Measurements from ENCODE around the gene FMN1. TPM values are rescaled to one million over a fixed set of nuclear protein-coding genes. Genes with fewer than 3 reads are reported as not detected.

FMN1 gene
- polyA plus RNA-seq, 3 donors = 0.28 to 3.7 (median 0.34) TPM

GRCh38 chr15:32716915-32717425, 477.5 kb downstream of the FMN1 start:
- WGBS (ENCODE audit: insufficient coverage) = 5% methylated on average over 6 of the region's 21 CpGs
- peaks cover 22 to 30% of the 10 kb centered on the region in 2 donors for H3K4me1 ChIP-seq (ENCODE audit: control insufficient read depth in 1 of 2, insufficient read depth in 2 of 2, low read length in 2 of 2)
- peak overlapping the region; percentile 0 for H2AFZ ChIP-seq (ENCODE audit: insufficient read depth, low read depth, low read length, poor library complexity, severe bottlenecking)
- no peak overlapping the region for H3K27ac ChIP-seq (ENCODE audit: low read depth in 1 of 2, low read length in 2 of 2)
- H3K36me3 ChIP-seq (replicated peaks in 1 of 2; ENCODE audit: control insufficient read depth in 1 of 2, insufficient read depth in 2 of 2, low read length in 2 of 2) = no peaks in the 10 kb centered on the region
- peaks cover 86 to 90% of the 10 kb centered on the region in 2 donors for H3K27me3 ChIP-seq (ENCODE audit: control insufficient read depth in 2 of 2, insufficient read depth in 2 of 2, low read length in 2 of 2)
- Mint-ChIP-seq H3K9me3 (peaks cover 0 to 12% (median 6%) of the 10 kb centered on the region in 7 donors), H3K27me3 (ENCODE audit: low read depth in 3 of 3) (peaks cover 79 to 92% (median 84%) of the 10 kb centered on the region in 3 donors), H3K4me1 (peaks cover 25% of the 10 kb centered on the region), H3K27ac (peak overlapping the region in 1 of 7 donors; percentile 30), H3K36me3 (peaks cover 0 to 4% of the 10 kb centered on the region in 2 donors), H3K4me3 (peak overlapping the region; percentile 52 to 85)
- H3K79me2 ChIP-seq (ENCODE audit: insufficient read depth, low read length) = no peaks in the 10 kb centered on the region
- H3K4me3 ChIP-seq (replicated peaks in 1 of 3; ENCODE audit: low read depth in 2 of 3, low read length in 3 of 3) = peak overlapping the region in 2 of 3 experiments; percentile 39 to 57
- H3K9me3 ChIP-seq (replicated peaks in 1 of 2; ENCODE audit: control insufficient read depth in 1 of 2, insufficient read depth in 1 of 2, low read length in 2 of 2) = peaks cover 3 to 23% of the 10 kb centered on the region in 2 donors
- peak in 1 of 3 donors; percentile 1 for DNase-seq
- no peak overlapping the region for H3K9ac ChIP-seq (ENCODE audit: insufficient read depth, low read length, poor library complexity, severe bottlenecking)
- H3K4me2 ChIP-seq (replicated peaks; ENCODE audit: extremely low read depth, low read length, poor library complexity, severe bottlenecking) = peak overlapping the region; percentile 68
- H4K20me1 ChIP-seq (ENCODE audit: insufficient read depth, low read length) = no peaks in the 10 kb centered on the region
- no peak for TF ChIP-seq CTCF (IDR thresholded peaks at IDR 0.05)
- intact Hi-C loops (cut with micrococcal nuclease) = no loop called here

- Histone ChIP-seq H3K9ac (ENCODE audit: insufficient read depth, low read length, poor library complexity, severe bottlenecking) (no peak overlapping the region), H3K9me3 (replicated peaks in 1 of 2; ENCODE audit: control insufficient read depth in 1 of 2, insufficient read depth in 1 of 2, low read length in 2 of 2) (peaks cover 3 to 23% of the 10 kb centered on the region in 2 donors), H3K4me3 (replicated peaks in 1 of 3; ENCODE audit: low read depth in 2 of 3, low read length in 3 of 3) (peak overlapping the region in 2 of 3 experiments; percentile 39 to 57), H3K4me1 (ENCODE audit: control insufficient read depth in 1 of 2, insufficient read depth in 2 of 2, low read length in 2 of 2) (peaks cover 22 to 30% of the 10 kb centered on the region in 2 donors), H3K79me2 (ENCODE audit: insufficient read depth, low read length) (no peaks in the 10 kb centered on the region), H2AFZ (ENCODE audit: insufficient read depth, low read depth, low read length, poor library complexity, severe bottlenecking) (peak overlapping the region; percentile 0), H3K36me3 (replicated peaks in 1 of 2; ENCODE audit: control insufficient read depth in 1 of 2, insufficient read depth in 2 of 2, low read length in 2 of 2) (no peaks in the 10 kb centered on the region), H3K27ac (ENCODE audit: low read depth in 1 of 2, low read length in 2 of 2) (no peak overlapping the region), H3K27me3 (ENCODE audit: control insufficient read depth in 2 of 2, insufficient read depth in 2 of 2, low read length in 2 of 2) (peaks cover 85 to 90% of the 10 kb centered on the region in 2 donors), H4K20me1 (ENCODE audit: insufficient read depth, low read length) (no peaks in the 10 kb centered on the region), H3K4me2 (replicated peaks; ENCODE audit: extremely low read depth, low read length, poor library complexity, severe bottlenecking) (peak overlapping the region; percentile 68)
- intact Hi-C loops (cut with micrococcal nuclease) = no loop called here
- H3K4me1 Mint-ChIP-seq = peaks cover 25% of the 10 kb centered on the region
- H3K9me3 Mint-ChIP-seq = peaks cover 0 to 12% (median 6%) of the 10 kb centered on the region in 7 donors
- H3K36me3 Mint-ChIP-seq = peaks cover 0 to 4% of the 10 kb centered on the region in 2 donors
- H3K27ac Mint-ChIP-seq = no peak overlapping the region
- DNase-seq = no peak
- peaks cover 75 to 89% (median 86%) of the 10 kb centered on the region in 3 donors for H3K27me3 Mint-ChIP-seq (ENCODE audit: low read depth in 3 of 3)
- H3K4me3 Mint-ChIP-seq = peak overlapping the region; percentile 49 to 85
- WGBS (ENCODE audit: insufficient coverage) = 34% methylated on average over 2 of the region's 13 CpGs
- TF ChIP-seq CTCF (IDR thresholded peaks at IDR 0.05) = no peak
Measured at GRCh38 chr15:32716216-32716914, 478.1 kb downstream of the FMN1 start.

Small RNA genes lying within 50 kb of the gene (small RNA-seq; reads per million reads assigned to genes)
- gene RF00591 (ENCODE audit: insufficient read length, low read depth) = not detected

Other genes with a start within 250 kb of the FMN1 start
- not detected for gene RYR3, start 116.3 kb upstream of the FMN1 start, polyA plus RNA-seq